GM12873 (cell line): ENCODE data around the gene LRRC59.
A peak's percentile ranks its signal among the peaks of the same experiment; 100 is the strongest.

Experiments used
- CTCF ChIP-seq: IDR thresholded peaks from 2 replicates; pipeline ENCODE4 v1.5.1; 2012; ENCODE audit warnings: low read depth, mild to moderate bottlenecking, moderate library complexity, low read length, control low read depth; ENCODE audit not compliant: insufficient read depth; ENCODE audit errors: missing control alignments

The LRRC59 gene

GRCh38 chr17:50333291-50334057 is 63.8 kb downstream of the LRRC59 start:
- peak; percentile 5 for TF ChIP-seq CTCF

GRCh38 chr17:50332196-50332595 is 65.1 kb downstream of the LRRC59 start:
- TF ChIP-seq CTCF = no peak
